GM10266 (cell line): ENCODE measurements around the gene GTF3C4.

Experiments used
- DNase-seq: peaks from one replicate; pipeline ENCODE4 v3.0.0; 2012; ENCODE audit errors: extremely low spot score
- TF ChIP-seq, protein P1 (sequence below): IDR thresholded peaks from 2 replicates; pipeline ENCODE4 v1.5.1; 2012; ENCODE audit warnings: mild to moderate bottlenecking, low read depth; ENCODE audit not compliant: control insufficient read depth, insufficient read depth; ENCODE audit errors: missing control alignments

The GTF3C4 gene

DNA sequence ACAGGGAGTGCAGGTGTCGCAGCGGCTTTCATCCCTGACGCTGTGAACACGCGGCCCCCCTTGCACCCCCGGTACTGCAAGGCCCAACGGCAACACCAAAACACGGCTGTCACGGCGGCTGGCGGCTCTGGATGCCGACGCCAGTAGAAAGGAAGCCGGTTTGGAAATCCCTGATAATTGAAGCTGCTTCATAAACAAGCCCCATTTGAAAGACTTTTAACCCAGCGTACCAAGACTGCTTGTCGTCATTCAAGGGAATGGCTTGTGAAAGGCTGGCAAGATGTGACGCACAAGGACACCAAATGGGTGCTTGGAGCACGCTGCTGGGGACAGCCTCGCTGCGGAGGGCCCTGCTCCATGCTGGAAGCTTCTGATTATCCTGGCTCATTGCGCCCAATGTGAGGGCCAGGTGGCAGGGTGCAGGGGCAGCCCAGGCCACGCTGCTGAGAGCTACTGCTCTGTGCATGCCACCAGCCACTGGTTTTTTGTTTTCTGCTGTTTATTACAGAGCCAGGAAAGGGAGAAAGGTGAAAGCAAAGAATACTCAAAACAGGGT lies 63.1 kb downstream of the GTF3C4 start:
- TF ChIP-seq, protein P1, sequence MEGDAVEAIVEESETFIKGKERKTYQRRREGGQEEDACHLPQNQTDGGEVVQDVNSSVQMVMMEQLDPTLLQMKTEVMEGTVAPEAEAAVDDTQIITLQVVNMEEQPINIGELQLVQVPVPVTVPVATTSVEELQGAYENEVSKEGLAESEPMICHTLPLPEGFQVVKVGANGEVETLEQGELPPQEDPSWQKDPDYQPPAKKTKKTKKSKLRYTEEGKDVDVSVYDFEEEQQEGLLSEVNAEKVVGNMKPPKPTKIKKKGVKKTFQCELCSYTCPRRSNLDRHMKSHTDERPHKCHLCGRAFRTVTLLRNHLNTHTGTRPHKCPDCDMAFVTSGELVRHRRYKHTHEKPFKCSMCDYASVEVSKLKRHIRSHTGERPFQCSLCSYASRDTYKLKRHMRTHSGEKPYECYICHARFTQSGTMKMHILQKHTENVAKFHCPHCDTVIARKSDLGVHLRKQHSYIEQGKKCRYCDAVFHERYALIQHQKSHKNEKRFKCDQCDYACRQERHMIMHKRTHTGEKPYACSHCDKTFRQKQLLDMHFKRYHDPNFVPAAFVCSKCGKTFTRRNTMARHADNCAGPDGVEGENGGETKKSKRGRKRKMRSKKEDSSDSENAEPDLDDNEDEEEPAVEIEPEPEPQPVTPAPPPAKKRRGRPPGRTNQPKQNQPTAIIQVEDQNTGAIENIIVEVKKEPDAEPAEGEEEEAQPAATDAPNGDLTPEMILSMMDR: no peak
- no peak for DNase-seq

DNA sequence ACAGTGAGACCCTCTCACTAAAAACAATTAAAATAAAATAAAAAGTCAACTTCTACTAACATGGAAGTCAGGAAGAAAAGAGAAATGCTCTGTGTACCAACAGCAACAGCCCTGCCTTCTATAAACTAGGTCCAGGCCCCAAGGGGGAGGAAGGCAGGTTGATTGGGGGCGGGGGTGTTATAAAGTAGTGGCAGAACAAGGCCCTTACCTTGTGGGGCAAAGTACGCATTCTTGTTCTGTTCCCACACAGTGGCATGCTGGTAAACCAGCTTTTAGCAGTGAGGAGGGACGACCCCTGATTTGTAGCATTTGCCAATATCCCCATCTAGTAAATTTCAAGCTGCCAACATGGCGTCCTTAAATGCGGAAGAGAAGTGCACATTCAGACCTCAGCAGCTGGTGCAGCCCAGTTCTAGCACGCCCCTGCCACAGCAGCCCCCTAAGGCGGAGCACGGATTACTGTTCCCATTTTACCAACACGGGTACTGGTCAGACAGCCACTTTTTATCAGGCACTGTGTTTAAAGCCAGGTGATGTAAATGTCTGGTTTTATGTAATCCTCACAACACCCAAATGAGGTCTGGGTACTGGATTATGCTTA lies 69.5 kb downstream of the GTF3C4 start:
- TF ChIP-seq, protein P1: no peak
- DNase-seq: no peak

DNA sequence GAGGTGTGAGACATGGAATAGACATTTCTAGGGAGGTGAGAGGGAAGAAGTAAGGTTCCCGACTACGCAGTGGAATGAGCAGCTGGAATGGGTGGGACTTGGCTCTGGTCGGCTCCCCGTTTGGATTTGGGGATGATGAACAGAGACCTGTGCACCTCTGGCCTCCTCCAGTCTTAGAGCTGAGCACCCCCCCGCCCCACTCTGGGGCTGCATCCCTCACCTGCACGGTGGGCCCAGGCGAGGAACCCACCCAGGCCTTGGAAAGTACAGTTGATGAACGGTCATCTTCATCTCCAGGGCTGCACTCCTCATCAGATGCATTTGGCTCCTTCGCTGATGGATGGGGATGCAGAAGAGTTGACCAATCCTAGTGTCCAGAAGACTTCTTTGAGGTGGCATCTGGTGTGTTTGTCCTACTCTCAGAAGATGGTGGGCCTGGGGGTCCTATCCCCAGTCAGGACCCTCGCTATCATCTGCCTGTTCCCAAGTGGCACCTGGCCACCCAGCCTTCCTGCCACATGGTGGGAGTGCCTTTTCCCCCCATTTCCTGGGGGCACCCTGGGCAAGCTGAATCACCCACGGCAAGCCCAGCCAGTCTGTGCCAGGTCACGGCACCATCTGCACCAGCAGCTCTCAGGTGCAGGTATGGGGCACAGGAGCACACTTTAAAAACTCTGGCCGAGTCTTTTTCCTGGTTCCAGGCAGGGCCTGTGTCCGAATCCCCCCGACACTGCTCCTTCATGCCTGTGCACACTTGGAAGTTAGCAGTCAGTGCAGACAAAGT lies 70.5 kb downstream of the GTF3C4 start:
- TF ChIP-seq, protein P1: no peak
- no peak for DNase-seq

DNA sequence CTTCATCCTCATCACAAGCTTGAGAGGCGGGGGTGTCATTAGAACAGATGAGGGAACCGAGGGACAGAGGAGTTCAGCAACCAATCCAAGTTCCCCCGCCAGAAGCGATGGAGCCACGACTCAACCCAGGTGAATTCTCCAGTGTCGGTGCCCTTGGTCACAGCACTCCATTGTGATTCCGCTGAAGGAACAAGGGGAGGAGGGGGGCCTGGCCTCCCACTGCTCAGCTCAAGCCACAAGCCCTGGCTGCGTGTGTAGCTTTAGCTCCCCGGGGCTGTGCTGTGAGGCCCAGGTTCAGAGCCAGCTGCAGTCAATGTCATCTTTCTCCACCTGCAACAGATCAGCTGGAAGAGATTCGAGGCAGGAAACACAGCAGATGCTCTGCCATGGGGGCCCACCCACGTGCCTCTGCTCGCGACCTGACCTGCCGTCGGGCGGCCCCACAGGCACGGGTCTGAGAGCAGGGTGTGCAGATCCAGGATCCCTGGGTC lies 72.6 kb downstream of the GTF3C4 start:
- TF ChIP-seq, protein P1: no peak
- no peak for DNase-seq

DNA sequence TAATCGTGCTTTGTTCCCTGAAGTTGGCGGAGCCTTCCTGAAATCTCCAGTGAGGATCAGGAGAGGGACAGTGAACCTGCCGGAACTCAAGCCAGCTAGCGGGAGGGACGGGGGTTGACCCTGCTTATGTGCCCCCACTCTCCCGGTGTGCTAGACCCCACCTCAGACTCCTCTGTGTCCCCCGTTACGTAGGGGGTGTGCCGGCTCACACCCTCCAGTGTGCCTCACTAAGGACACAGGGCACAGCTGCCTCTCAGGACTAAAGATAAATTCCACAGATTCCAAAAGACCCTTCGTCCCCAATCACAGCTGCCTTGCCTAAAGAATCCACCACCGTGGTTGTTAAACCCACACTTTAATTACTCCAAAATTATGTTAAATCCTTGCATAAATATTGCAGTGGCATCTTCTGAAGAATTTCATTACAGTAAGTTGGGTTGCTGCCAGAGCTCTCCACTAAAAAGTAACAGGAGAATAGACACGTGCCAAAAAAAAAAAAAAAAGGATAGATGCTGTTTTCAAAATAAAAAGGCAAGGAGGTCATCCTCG lies 73.7 kb downstream of the GTF3C4 start:
- no peak for DNase-seq
- TF ChIP-seq, protein P1: no peak
